Adrenal gland (tissue), 12 donors: ENCODE measurements around the gene DNAH6. TPM values are rescaled to one million over a fixed set of nuclear protein-coding genes. Genes with fewer than 3 reads are reported as not detected.

ENCODE experiments used
- DNase-seq, 7 donors: peaks; one replicate each; pipeline ENCODE4 v3.0.0-alpha.2; 2019 to 2020
- H3K27ac ChIP-seq, 5 donors: fragments of 200-600 bp; sonication (generic) in 4 of 5; 1 replicate in 3 of 5; 2 replicates in 2 of 5; pipeline versions ENCODE4 v1.5.1 to v1.8.0; 2016 to 2020; ENCODE audit warnings: mild to moderate bottlenecking in 1 of 5
- H3K27me3 ChIP-seq: fragments of 200-600 bp; 2 replicates; pipeline ENCODE4 v1.8.0; 2021
- H3K36me3 ChIP-seq, 2 donors: fragments of 200-600 bp; replicated peaks in 1 of 2; 1 replicate in 1 of 2; 2 replicates in 1 of 2; pipeline versions ENCODE4 v1.5.1 to v1.8.0; 2018 to 2022
- H3K4me1 ChIP-seq, 2 donors: fragments of 200-600 bp; replicated peaks in 1 of 2; 1 replicate in 1 of 2; 2 replicates in 1 of 2; pipeline versions ENCODE4 v1.5.1 to v1.8.0; 2018 to 2021
- H3K4me3 ChIP-seq, 4 donors: fragments of 200-600 bp; sonication (generic) in 3 of 4; one replicate each; pipeline ENCODE4 v1.5.1; 2016 to 2018
- H3K9me3 ChIP-seq, 3 donors: fragments of 200-600 bp; sonication (generic) in 1 of 3; replicated peaks in 1 of 3; 1 replicate in 2 of 3; 2 replicates in 1 of 3; pipeline versions ENCODE4 v1.5.1 to v1.8.0; 2016 to 2021
- CTCF ChIP-seq, 6 experiments: fragments of 450-650 bp in 4 of 6; fragments of 200-600 bp in 2 of 6; sonication (generic) in 1 of 6; IDR thresholded peaks; 1 replicate in 5 of 6; 2 replicates in 1 of 6; pipeline versions ENCODE4 v1.5.1 to v1.8.0; 2016 to 2021; ENCODE audit warnings: antibody characterized with exemption in 6 of 6, mild to moderate bottlenecking in 2 of 6, moderate library complexity in 1 of 6
- POLR2A ChIP-seq, 2 donors: fragments of 450-650 bp; IDR thresholded peaks; one replicate each; pipeline ENCODE4 v1.6.1; 2017; ENCODE audit warnings: antibody characterized with exemption in 2 of 2, mild to moderate bottlenecking in 2 of 2, moderate library complexity in 1 of 2
- WGBS, 4 donors: extraction: QIAGEN DNeasy Blood & Tissue Kit in 2 of 4; methylation state at CpG; one replicate each; pipeline versions ENCODE4 v1.1.5 to v1.1.7; 2013 to 2017; 5-methylcytosine and 5-hydroxymethylcytosine counted together
- intact Hi-C, 2 donors: fragments of 100-400 bp; cut with DNase I; formaldehyde crosslinking; loops; one replicate each; pipeline versions ENCODE4 v1.14.1 to v1.15.0; 2022 to 2023
- polyA plus RNA-seq, 3 donors: library from polyadenylated mRNA; stranded (reverse); fragments of 200-250 nt in 2 of 3; fragments of 350-450 nt in 1 of 3; fragmentation: Illumina TruSeq in 1 of 3; extraction: RNeasy Lipid Tissue Mini Kit (QIAGEN cat#74804) in 1 of 3; gene quantifications; one replicate each; pipeline ENCODE4 v1.2.3, GENCODE V29; 2013 to 2014
- total RNA-seq, 9 donors: library from RNA; depleted of rRNA in 4 of 9; stranded (reverse); fragments of >200 nt in 4 of 9; fragments of 120-200 nt in 1 of 9; fragmentation: NEBNext Ultra II Directional in 1 of 9; extraction: Animal tissue kit (Norgen Biotek cat#: 25700) in 1 of 9; gene quantifications; one replicate each; pipeline versions ENCODE4 v1.1.0 to v1.2.4, GENCODE V29; 2013 to 2023
- donor health status: healthy with polysubstance abuse.
- donor health status: Bipolar disorder and iron deficiency.
- donor health status: DM: yes; HTN: yes; CAD: no.
- donor health status: DM: no; HTN: no; CAD: no.
- donor health status: DM: no; HTN: no; CAD: no.
- donor health status: DM: yes; HTN: yes; CAD: no.

Gene DNAH6
- total and polyA plus RNA-seq, 12 donors, result 0.06 to 0.74 (median 0.28) TPM

- H3K9me3 ChIP-seq, result no peaks in the 10 kb centered on the region
- no peak for TF ChIP-seq POLR2A (IDR thresholded peaks at IDR 0.05)
- no peak for TF ChIP-seq CTCF (IDR thresholded peaks at IDR 0.05)
- no peaks in the 10 kb centered on the region for H3K4me1 ChIP-seq
- intact Hi-C loops, result no loop called here
- no peak overlapping the region for H3K27ac ChIP-seq
- H3K36me3 ChIP-seq, result no peaks in the 10 kb centered on the region
- no peak for DNase-seq
- H3K27me3 ChIP-seq, result no peaks in the 10 kb centered on the region
- H3K4me3 ChIP-seq, result no peak overlapping the region
These were observed 130.2 kb downstream of the DNAH6 start for GRCh38 chr2:84646514-84646913.

- no peak overlapping the region for H3K4me3 ChIP-seq
- no peaks in the 10 kb centered on the region for H3K36me3 ChIP-seq
- no peaks in the 10 kb centered on the region for H3K9me3 ChIP-seq
- no peak for TF ChIP-seq POLR2A (IDR thresholded peaks at IDR 0.05)
- no peak for DNase-seq
- no peaks in the 10 kb centered on the region for H3K4me1 ChIP-seq
- no peaks in the 10 kb centered on the region for H3K27me3 ChIP-seq
- intact Hi-C loops, result no loop called here
- no peak overlapping the region for H3K27ac ChIP-seq
These were observed 131.0 kb downstream of the DNAH6 start for GRCh38 chr2:84647267-84647666.

GRCh38 chr2:84649058-84649457, 132.8 kb downstream of the DNAH6 start:
- Histone ChIP-seq H3K4me3 (no peak overlapping the region), H3K4me1 (no peaks in the 10 kb centered on the region), H3K9me3 (no peaks in the 10 kb centered on the region), H3K27ac (no peak overlapping the region), H3K36me3 (no peaks in the 10 kb centered on the region), H3K27me3 (no peaks in the 10 kb centered on the region)
- WGBS, 4 donors, result 77 to 88% (median 81%) methylated on average over 4 of the region's 4 CpGs
- DNase-seq, result no peak
- TF ChIP-seq POLR2A (IDR thresholded peaks at IDR 0.05) (no peak), CTCF (IDR thresholded peaks at IDR 0.05) (no peak)
- intact Hi-C loops, result no loop called here

- DNase-seq, result no peak
- Histone ChIP-seq H3K9me3 (no peaks in the 10 kb centered on the region), H3K27me3 (no peaks in the 10 kb centered on the region), H3K36me3 (no peaks in the 10 kb centered on the region), H3K27ac (no peak overlapping the region), H3K4me1 (no peaks in the 10 kb centered on the region), H3K4me3 (no peak overlapping the region)
- TF ChIP-seq POLR2A (IDR thresholded peaks at IDR 0.05) (no peak), CTCF (IDR thresholded peaks at IDR 0.05) (no peak)
- intact Hi-C loops, result no loop called here
- WGBS, 4 donors, result 64 to 75% (median 69%) methylated on average over 2 of the region's 2 CpGs
These were observed 133.3 kb downstream of the DNAH6 start for GRCh38 chr2:84649487-84650142.

- TF ChIP-seq CTCF (IDR thresholded peaks at IDR 0.05), result no peak
- no peak for TF ChIP-seq POLR2A (IDR thresholded peaks at IDR 0.05)
- Histone ChIP-seq H3K27me3 (no peaks in the 10 kb centered on the region), H3K4me1 (no peaks in the 10 kb centered on the region), H3K36me3 (no peaks in the 10 kb centered on the region), H3K27ac (no peak overlapping the region), H3K9me3 (no peaks in the 10 kb centered on the region), H3K4me3 (no peak overlapping the region)
- 61 to 81% (median 68%) methylated on average over 1 of the region's 1 CpG for WGBS, 4 donors
- intact Hi-C loops, result no loop called here
- DNase-seq, result no peak
These were observed 136.1 kb downstream of the DNAH6 start for GRCh38 chr2:84652431-84652830.
